Endothelial cell of umbilical vein (primary cell): ENCODE results near the gene RASSF5.

Experiments
- EZH2 ChIP-seq: IDR thresholded peaks from 2 replicates; pipeline ENCODE4 v1.6.1; 2012; ENCODE audit warnings: borderline replicate concordance, low read depth, mild to moderate bottlenecking, moderate library complexity, low read length, inconsistent platforms; ENCODE audit not compliant: severe bottlenecking
- FOS ChIP-seq: IDR thresholded peaks from 2 replicates; pipeline ENCODE4 v1.6.1; 2011; ENCODE audit warnings: mild to moderate bottlenecking, low read length, moderate library complexity, borderline replicate concordance; ENCODE audit not compliant: insufficient read depth
- GATA2 ChIP-seq: IDR thresholded peaks from 2 replicates; pipeline ENCODE4 v1.7.0; 2011; ENCODE audit warnings: low read depth, mild to moderate bottlenecking, moderate library complexity, mixed read lengths, low read length; ENCODE audit not compliant: insufficient read length, insufficient read depth
- JUN ChIP-seq: IDR thresholded peaks from 2 replicates; pipeline ENCODE4 v1.6.1; 2011; ENCODE audit warnings: borderline replicate concordance, low read depth; ENCODE audit not compliant: insufficient read length, insufficient read depth
- MYC ChIP-seq: IDR thresholded peaks from one replicate; pipeline ENCODE4 v1.6.1; 2011; ENCODE audit warnings: mild to moderate bottlenecking, low read depth, low read length
- POLR2A ChIP-seq: IDR thresholded peaks from 2 replicates; pipeline ENCODE4 v1.6.1; 2012; ENCODE audit warnings: low read depth, mild to moderate bottlenecking, control low read depth, low read length
- POLR2AphosphoS5 ChIP-seq: IDR thresholded peaks from 2 replicates; pipeline ENCODE4 v1.6.1; 2012; ENCODE audit warnings: low read depth, mild to moderate bottlenecking, control low read depth, low read length, moderate library complexity; ENCODE audit not compliant: insufficient read depth
- TF ChIP-seq, protein P1 (sequence below), 2 donors: IDR thresholded peaks; 1 replicate in 1 of 2; 2 replicates in 1 of 2; pipeline ENCODE4 v1.5.1; 2011; ENCODE audit warnings: low read length in 2 of 2, mild to moderate bottlenecking in 2 of 2, moderate library complexity in 2 of 2, control low read depth in 1 of 2, inconsistent platforms in 1 of 2, low read depth in 1 of 2; ENCODE audit not compliant: insufficient read depth in 1 of 2; ENCODE audit errors: extremely low read depth in 1 of 2
- TF ChIP-seq, protein P2 (sequence below): IDR thresholded peaks from 2 replicates; pipeline ENCODE4 v1.6.1; 2011; ENCODE audit not compliant: insufficient read depth, insufficient read length

- TF ChIP-seq POLR2A (no peak), EZH2 (no peak), POLR2AphosphoS5 (no peak), GATA2 (no peak), JUN (no peak), MYC (no peak), FOS (no peak)
- TF ChIP-seq, protein P1, sequence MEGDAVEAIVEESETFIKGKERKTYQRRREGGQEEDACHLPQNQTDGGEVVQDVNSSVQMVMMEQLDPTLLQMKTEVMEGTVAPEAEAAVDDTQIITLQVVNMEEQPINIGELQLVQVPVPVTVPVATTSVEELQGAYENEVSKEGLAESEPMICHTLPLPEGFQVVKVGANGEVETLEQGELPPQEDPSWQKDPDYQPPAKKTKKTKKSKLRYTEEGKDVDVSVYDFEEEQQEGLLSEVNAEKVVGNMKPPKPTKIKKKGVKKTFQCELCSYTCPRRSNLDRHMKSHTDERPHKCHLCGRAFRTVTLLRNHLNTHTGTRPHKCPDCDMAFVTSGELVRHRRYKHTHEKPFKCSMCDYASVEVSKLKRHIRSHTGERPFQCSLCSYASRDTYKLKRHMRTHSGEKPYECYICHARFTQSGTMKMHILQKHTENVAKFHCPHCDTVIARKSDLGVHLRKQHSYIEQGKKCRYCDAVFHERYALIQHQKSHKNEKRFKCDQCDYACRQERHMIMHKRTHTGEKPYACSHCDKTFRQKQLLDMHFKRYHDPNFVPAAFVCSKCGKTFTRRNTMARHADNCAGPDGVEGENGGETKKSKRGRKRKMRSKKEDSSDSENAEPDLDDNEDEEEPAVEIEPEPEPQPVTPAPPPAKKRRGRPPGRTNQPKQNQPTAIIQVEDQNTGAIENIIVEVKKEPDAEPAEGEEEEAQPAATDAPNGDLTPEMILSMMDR (IDR thresholded peaks at IDR 0.05; ENCODE audit: extremely low read depth in 1 of 2, insufficient read depth in 1 of 2, low read depth in 1 of 2, low read length in 2 of 2): no peak
- TF ChIP-seq, protein P2, sequence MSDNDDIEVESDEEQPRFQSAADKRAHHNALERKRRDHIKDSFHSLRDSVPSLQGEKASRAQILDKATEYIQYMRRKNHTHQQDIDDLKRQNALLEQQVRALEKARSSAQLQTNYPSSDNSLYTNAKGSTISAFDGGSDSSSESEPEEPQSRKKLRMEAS: no peak
These were observed 7.3 kb upstream of the RASSF5 start for GRCh38 chr1:206500046-206500445.
